ENCODE results near the gene HSPA4L. TPM values are rescaled to one million over a fixed set of nuclear protein-coding genes. Genes with fewer than 3 reads are reported as not detected.

HSPA4L gene
- total RNA-seq, result 11.0 and 21.2 TPM in 2 replicates

GRCh38 chr4:127782275-127783025, at the start of gene HSPA4L:
TSS of gene HSPA4L (plus strand) at chr4:127782322. CDS start at chr4:127782551, 229 bp downstream.

GRCh38 chr4:127880763-127881562, 98.8 kb downstream of the HSPA4L start, which contains the start of gene PLK4:
TSS of gene PLK4 (plus strand) at chr4:127880893. CDS start at chr4:127881135, 242 bp downstream.

Other genes starting within 250 kb of the HSPA4L start
- 22.3 and 24.3 TPM in 2 replicates for gene INTU, start 149.4 kb upstream of the HSPA4L start, total RNA-seq
- 0.09 TPM in 1 of 2 replicates, not detected in the other for gene SLC25A31, start 51.9 kb upstream of the HSPA4L start, total RNA-seq
- 1.5 and 11.0 TPM in 2 replicates for gene PLK4, start 98.6 kb downstream of the HSPA4L start, total RNA-seq
- 17.2 and 18.7 TPM in 2 replicates for gene MFSD8, start 182.9 kb downstream of the HSPA4L start, total RNA-seq
- 5.9 and 7.2 TPM in 2 replicates for gene ABHD18, start 183.1 kb downstream of the HSPA4L start, total RNA-seq

Measured in smooth muscle cell of the umbilical artery (primary cell).